ENCODE results near the gene MAPKAPK2. TPM values are rescaled to one million over a fixed set of nuclear protein-coding genes. Genes with fewer than 3 reads are reported as not detected.
A peak's percentile ranks its signal among the peaks of the same experiment; 100 is the strongest.
"Not testable (repeated sequence)": the region's sequence is repeated elsewhere in the genome, so short reads cannot be mapped to it uniquely, and the experiment has no call there.

The MAPKAPK2 gene
- 64.4 and 67.6 TPM in 2 replicates for total RNA-seq (2014; rRNA removed; shearing (Covaris generic))

DNA sequence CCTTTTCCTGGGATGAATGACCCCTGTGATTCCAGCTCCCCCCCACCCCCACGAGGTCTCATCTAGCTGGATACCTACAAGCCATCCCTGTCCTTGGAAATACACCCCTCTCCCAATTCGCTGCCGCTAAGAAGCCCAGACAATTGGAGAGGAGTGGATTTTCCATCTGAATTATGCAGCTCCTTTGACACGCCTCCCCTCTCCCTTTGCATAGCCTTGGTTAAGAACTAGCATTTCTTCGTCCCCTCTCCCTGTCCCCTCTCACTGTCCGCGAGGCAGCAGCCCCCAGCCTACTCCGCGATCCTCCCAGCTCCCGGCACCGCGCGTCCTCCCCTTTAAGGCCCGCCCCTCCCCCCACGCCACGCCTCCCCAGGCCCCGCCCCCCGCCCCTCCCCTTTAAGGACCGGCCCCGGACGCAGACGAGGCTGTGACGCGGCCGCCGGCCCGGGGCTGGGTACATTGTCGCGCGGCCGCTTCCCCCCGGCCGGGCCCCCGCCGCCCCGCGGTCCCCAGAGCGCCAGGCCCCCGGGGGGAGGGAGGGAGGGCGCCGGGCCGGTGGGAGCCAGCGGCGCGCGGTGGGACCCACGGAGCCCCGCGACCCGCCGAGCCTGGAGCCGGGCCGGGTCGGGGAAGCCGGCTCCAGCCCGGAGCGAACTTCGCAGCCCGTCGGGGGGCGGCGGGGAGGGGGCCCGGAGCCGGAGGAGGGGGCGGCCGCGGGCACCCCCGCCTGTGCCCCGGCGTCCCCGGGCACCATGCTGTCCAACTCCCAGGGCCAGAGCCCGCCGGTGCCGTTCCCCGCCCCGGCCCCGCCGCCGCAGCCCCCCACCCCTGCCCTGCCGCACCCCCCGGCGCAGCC is at the start of gene MAPKAPK2:
MAPKAPK2 (plus strand) TSS at position 428 of the 856 bp plus-strand sequence; CDS start at position 753, 325 bp downstream.
- Histone ChIP-seq H3K4me1 (peaks cover 31% of the 10 kb centered on the region), H3K9me3 (replicated peaks) (no peaks in the 10 kb centered on the region), H3K4me3 (peak within 1 kb of the TSS; percentile 85), H3K27me3 (no peaks in the 10 kb centered on the region), H3K27ac (peak within 1 kb of the TSS; percentile 95), H3K36me3 (no peaks in the 10 kb centered on the region)
- DNase-seq = peak; percentile 78 to 86

DNA sequence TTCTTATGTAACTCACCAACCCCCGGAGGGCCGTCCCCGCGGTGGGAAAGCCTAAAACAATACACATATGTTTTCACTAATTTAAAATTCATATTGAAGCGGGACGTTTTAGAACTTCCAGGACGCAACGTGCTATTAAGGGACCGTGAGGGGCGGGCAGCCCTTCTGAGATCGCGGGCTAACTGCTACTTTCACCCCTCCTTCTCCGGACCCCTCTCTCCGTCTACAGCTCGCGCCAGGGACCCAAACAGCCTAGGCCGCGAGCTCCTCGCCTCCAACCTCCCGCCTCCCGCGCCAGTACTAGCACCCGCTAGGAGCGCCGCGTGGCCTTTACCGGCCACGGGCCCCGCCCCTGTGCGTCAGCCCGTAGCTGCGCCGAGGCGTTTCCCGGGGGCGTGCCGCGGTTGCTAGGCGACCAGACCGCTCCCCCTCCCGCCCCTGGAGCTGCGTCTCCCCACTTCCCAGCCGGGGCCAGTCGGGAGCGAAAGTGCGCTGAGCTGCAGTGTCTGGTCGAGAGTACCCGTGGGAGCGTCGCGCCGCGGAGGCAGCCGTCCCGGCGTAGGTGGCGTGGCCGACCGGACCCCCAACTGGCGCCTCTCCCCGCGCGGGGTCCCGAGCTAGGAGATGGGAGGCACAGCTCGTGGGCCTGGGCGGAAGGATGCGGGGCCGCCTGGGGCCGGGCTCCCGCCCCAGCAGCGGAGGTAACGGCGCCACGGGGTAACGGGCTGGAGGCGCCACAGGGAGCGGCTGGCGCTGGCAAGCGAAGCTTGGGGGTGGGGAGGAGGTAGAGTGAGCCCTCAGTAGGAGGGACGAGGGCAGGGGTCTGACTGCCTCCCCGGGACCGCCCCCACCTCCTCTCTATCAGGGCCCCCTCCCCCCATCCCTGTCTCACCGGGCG is 49.4 kb upstream of the MAPKAPK2 start, which contains the start of gene DYRK3:
DYRK3 (plus strand) TSS at position 457 of the 898 bp plus-strand sequence; CDS start at position 625, 168 bp downstream.
- H3K36me3 ChIP-seq = no peaks in the 10 kb centered on the region
- no peaks in the 10 kb centered on the region for H3K27me3 ChIP-seq
- peak; percentile 97 to 98 for DNase-seq
- no peaks in the 10 kb centered on the region for H3K9me3 ChIP-seq (replicated peaks)
- H3K4me1 ChIP-seq = peaks cover 14% of the 10 kb centered on the region; the same call in 1 of the 2 replicates
- H3K4me3 ChIP-seq = peak within 1 kb of the TSS; percentile 80
- peak within 1 kb of the TSS; percentile 59 for H3K27ac ChIP-seq

DNA sequence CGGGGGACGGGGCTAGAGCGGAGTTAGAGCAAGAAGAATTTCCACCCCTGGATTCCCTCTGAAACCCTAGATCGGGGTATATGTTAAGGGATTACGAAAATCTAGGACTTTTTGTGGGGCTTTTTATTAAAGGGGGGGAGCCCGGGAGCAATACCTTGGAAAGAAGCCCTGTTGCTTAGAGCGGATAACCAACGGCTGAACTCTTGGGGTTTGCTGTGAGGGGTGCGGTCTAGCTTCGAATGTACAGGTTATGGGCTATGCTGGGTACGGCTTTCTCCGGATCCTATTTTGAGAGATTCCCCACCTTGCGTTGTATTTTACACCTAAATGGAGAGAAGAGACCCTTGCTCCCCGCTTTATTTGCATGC is 48.7 kb upstream of the MAPKAPK2 start:
- no peaks in the 10 kb centered on the region for H3K36me3 ChIP-seq
- no peaks in the 10 kb centered on the region for H3K27me3 ChIP-seq
- H3K4me3 ChIP-seq = peak overlapping the region; percentile 80
- H3K27ac ChIP-seq = peak overlapping the region; percentile 59; the same call in 1 of the 2 replicates
- no peaks in the 10 kb centered on the region for H3K9me3 ChIP-seq (replicated peaks)
- DNase-seq = peak; percentile 28 to 45
- peaks cover 14% of the 10 kb centered on the region; the same call in 1 of the 2 replicates for H3K4me1 ChIP-seq

DNA sequence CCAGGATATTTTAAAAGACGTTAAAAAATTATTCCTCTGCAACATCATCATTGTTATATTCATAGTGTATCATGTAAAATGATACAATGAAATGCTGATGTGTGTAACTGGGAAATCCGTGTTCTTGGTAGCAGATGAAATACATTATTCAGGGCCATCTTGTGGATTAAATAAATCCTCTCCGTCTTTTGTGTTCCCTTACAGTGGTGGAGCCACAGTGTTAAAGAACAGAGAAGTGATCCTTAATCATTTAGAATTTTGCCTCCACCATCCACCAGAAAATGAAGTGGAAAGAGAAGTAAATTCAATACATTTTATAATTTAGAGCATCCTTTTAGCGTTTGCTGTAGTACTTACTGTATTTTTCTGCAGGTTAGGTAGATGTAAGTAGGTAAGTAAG is 48.0 kb upstream of the MAPKAPK2 start:
- Histone ChIP-seq H3K9me3 (replicated peaks) (no peaks in the 10 kb centered on the region), H3K4me3 (peak overlapping the region; percentile 80; the same call in 1 of the 2 replicates), H3K27me3 (no peaks in the 10 kb centered on the region), H3K27ac (no peak overlapping the region), H3K36me3 (no peaks in the 10 kb centered on the region), H3K4me1 (peaks cover 12% of the 10 kb centered on the region; the same call in 1 of the 2 replicates)
- no peak for DNase-seq

DNA sequence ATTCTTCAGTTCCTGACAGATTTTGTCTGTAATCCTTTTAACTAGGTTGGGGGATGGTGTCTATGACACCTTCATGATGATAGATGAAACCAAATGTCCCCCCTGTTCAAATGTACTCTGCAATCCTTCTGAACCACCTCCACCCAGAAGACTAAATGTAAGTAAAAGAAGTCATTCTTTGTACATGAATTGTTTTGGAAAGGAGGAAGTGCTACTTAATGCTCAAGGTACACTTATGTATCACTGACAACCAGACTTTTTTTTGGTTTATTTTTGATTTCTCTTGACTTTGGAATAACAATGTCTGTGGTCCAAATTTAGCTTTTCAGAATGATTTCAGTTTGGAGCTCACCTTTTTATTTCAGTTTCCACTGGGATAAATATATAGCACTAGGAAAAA is 47.1 kb upstream of the MAPKAPK2 start:
- no peaks in the 10 kb centered on the region for H3K9me3 ChIP-seq (replicated peaks)
- DNase-seq = no peak
- no peaks in the 10 kb centered on the region for H3K36me3 ChIP-seq
- H3K27ac ChIP-seq = no peak overlapping the region
- H3K4me1 ChIP-seq = peaks cover 13% of the 10 kb centered on the region; the same call in 1 of the 2 replicates
- no peaks in the 10 kb centered on the region for H3K27me3 ChIP-seq
- no peak overlapping the region for H3K4me3 ChIP-seq

DNA sequence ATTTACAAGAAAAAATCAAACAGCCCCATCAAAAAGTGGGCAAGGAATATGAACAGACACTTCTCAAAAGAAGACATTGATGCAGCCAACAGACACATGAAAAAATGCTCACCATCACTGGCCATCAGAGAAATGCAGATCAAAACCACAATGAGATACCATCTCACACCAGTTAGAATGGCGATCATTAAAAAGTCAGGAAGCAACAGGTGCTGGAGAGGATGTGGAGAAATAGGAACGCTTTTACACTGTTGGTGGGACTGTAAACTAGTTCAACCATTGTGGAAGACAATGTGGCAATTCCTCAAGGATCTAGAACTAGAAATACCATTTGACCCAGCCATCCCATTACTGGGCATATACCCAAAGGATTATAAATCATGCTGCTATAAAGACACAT is 42.6 kb upstream of the MAPKAPK2 start:
- not testable (repeated sequence) for H3K4me1 ChIP-seq; H3K4me3 ChIP-seq; H3K9me3 ChIP-seq (replicated peaks); DNase-seq; H3K27me3 ChIP-seq; H3K36me3 ChIP-seq; H3K27ac ChIP-seq

DNA sequence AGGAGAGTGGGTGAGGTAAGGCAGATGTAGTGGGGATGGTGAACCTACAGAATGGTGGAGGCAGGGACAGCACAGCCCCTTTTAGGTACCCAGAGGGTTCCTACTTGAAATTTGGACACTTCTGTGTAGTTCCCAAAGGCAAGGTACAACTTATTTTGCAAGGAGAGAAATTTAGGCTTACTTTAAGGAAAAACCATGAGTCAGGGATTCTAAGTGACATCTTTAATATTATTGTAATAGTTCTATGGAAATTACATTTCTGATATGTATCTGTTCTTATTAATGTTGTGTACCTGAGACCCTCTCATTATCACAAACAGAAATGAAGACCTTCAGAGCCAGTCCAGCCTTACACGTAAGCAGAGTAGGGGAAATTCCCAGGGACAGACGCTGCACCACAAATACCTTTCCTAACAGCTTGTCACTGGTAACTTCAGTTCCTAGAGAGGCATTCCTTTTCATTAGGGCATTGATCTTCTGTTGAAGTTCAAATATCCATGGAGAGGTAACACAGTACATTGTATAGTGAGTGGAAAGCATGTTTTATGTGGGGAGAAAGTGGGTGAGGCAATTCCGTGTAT is 41.5 kb upstream of the MAPKAPK2 start:
- DNase-seq = no peak
- Histone ChIP-seq H3K9me3 (replicated peaks) (no peaks in the 10 kb centered on the region), H3K4me1 (peaks cover 3% of the 10 kb centered on the region; the same call in 1 of the 2 replicates), H3K27me3 (no peaks in the 10 kb centered on the region), H3K4me3 (no peak overlapping the region), H3K27ac (no peak overlapping the region), H3K36me3 (peaks cover 8% of the 10 kb centered on the region; the same call in 1 of the 2 replicates)

DNA sequence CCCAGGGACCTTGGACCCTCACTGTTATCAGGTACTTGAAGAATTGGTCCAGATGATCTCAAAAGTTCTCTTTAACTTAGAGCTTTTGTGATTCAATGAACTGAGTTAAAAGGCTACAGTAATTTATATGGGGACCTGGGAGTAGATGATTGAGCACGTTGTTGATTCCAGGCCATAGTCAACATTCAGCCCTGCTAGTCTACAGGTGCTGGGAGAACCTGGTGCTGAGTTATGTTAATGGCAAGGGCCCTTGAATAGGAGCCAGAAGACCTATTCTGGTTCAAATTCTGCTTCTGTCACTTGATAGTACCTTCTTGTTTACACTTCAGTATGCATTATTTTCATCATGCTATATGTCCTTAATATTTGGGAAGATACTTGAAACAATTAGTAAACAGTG is 38.2 kb upstream of the MAPKAPK2 start:
- Histone ChIP-seq H3K36me3 (peaks cover 13% of the 10 kb centered on the region; the same call in 1 of the 2 replicates), H3K9me3 (replicated peaks) (no peaks in the 10 kb centered on the region), H3K27ac (no peak overlapping the region), H3K4me3 (no peak overlapping the region), H3K4me1 (peaks cover 3% of the 10 kb centered on the region; the same call in 1 of the 2 replicates), H3K27me3 (no peaks in the 10 kb centered on the region)
- no peak for DNase-seq

DNA sequence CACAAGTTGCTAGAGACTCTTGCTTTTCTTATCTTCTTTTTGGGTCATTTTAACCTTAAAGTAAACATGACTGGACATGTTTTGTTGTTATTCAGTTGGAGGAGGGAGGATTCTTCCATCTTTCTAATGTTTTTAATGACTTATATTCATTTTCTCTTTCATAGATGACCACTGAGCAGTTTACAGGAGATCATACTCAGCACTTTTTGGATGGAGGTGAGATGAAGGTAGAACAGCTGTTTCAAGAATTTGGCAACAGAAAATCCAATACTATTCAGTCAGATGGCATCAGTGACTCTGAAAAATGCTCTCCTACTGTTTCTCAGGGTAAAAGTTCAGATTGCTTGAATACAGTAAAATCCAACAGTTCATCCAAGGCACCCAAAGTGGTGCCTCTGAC is 37.5 kb upstream of the MAPKAPK2 start:
- no peak for DNase-seq
- no peaks in the 10 kb centered on the region for H3K27me3 ChIP-seq
- H3K4me1 ChIP-seq = no peaks in the 10 kb centered on the region
- H3K4me3 ChIP-seq = no peak overlapping the region
- H3K9me3 ChIP-seq (replicated peaks) = no peaks in the 10 kb centered on the region
- H3K27ac ChIP-seq = no peak overlapping the region
- peaks cover 13% of the 10 kb centered on the region; the same call in 1 of the 2 replicates for H3K36me3 ChIP-seq

DNA sequence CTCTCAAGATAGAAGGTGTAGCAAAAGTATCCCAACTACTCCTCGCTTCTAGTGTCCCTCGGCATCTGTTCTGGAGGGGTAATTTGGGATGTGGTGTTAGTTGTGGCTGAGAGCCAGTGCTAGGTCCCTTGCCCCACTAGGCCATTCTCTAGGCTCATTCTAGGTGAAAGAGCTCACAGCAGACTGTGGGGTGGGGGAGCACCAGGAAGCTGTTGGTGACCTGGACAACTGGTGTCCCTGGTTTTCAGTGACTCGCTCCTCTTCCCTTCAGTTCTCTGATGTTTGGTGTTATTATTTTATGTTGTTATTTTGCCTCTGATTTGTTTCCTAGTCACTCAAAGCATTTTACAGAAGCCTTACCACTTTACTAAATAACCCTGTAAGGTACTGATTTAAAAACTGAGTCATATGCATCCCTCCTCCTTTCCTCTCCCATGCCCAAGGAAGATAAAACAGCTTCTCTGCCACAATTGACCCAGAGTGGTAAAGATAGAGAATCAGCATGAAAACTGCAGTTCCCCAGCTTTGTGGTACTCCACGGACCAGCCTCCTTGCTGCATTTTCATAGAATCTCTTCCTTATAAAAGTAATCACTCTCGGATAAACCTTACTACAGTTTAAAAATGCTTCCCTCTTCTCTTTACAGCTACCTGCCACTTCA is 35.3 kb upstream of the MAPKAPK2 start:
- DNase-seq = no peak
- Histone ChIP-seq H3K4me3 (no peak overlapping the region), H3K4me1 (peaks cover 5% of the 10 kb centered on the region), H3K36me3 (peaks cover 13% of the 10 kb centered on the region; the same call in 1 of the 2 replicates), H3K27me3 (no peaks in the 10 kb centered on the region), H3K27ac (no peak overlapping the region), H3K9me3 (replicated peaks) (no peaks in the 10 kb centered on the region)

DNA sequence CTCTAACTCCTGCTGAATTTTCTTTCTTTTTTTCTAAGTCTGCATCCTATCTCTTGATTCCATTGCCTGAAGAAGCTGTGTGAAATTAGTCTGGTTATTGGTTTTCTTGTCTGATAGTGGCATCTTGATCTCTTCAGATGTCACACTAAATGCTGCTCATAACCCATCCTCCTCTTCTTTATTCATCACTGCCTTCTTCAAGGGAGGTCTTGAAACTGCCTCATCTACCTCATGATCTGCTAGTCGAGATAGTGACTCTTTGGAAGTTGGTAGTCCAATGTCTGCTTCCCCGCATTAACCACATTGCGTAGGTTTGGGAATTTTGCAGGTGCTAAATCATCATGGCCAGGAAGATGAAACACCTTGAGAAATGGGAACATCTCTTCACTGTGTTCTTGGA is 33.7 kb upstream of the MAPKAPK2 start:
- H3K9me3 ChIP-seq (replicated peaks) = no peaks in the 10 kb centered on the region
- H3K36me3 ChIP-seq = peaks cover 13% of the 10 kb centered on the region; the same call in 1 of the 2 replicates
- DNase-seq = no peak
- no peak overlapping the region for H3K27ac ChIP-seq
- H3K27me3 ChIP-seq = no peaks in the 10 kb centered on the region
- H3K4me3 ChIP-seq = no peak overlapping the region
- H3K4me1 ChIP-seq = peaks cover 14% of the 10 kb centered on the region

DNA sequence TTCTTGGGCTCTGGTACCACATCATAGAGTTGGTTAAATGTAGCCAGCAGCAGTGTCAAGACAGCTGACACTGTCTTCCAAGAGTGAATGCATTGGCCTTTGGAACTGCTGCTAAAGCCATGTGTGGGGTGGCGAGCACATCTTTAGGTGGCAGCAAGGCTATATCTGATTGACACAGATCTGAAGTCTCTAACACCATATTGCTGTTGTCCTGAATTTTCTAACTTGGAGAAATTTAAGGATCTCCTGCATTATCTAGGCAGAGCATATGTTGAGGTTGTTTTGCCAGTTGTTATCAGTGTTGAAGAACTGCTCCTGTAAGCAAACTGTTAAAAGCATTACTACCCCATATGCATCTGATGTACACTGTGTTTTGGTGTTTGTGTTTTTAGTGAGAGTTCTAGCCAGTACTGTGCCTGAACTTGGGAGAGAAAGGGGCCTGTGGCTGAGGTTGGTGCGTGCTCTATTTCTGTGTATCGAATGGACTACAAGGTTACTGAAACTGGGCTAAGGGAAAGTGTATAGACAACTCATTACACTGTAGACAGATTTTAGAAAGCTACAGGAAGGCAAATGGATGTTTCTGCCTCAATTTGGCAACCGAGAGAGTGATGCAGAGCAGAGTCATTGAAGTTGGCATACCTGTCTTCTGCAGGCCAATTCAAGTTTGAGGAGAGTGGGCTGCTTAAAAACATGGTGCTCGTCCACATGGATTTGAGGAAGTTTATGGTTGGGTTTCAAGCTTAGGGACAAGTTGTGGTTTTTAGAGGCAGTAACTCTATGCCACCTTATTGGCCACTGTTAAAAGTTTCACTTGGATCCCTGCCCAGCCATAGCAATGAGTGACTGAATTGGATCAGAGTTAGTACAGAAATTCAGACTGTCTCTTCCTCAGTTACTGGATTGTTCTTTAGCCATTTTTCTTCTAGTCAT is 32.5 kb upstream of the MAPKAPK2 start:
- peaks cover 15% of the 10 kb centered on the region for H3K4me1 ChIP-seq
- H3K27ac ChIP-seq = no peak overlapping the region
- H3K4me3 ChIP-seq = no peak overlapping the region
- H3K27me3 ChIP-seq = no peaks in the 10 kb centered on the region
- no peaks in the 10 kb centered on the region for H3K9me3 ChIP-seq (replicated peaks)
- DNase-seq = peak in 1 of 2 experiments; percentile 31
- H3K36me3 ChIP-seq = peaks cover 13% of the 10 kb centered on the region; the same call in 1 of the 2 replicates
